Ecto neural progenitor cell (in vitro differentiated cells): ENCODE data around the gene WAC.
A peak's percentile ranks its signal among the peaks of the same experiment; 100 is the strongest.

Source experiments
- DNase-seq: peaks from one replicate; pipeline ENCODE4 v3.0.0-alpha.2; 2018; ENCODE audit warnings: low spot score

The WAC gene

GRCh38 chr10:28533571-28534304 is 820 bp downstream of the WAC start:
- peak; percentile 76 for DNase-seq

- no peak for DNase-seq
Observed at GRCh38 chr10:28535846-28536245, 2.9 kb downstream of the WAC start.

- no peak for DNase-seq
Observed at GRCh38 chr10:28538595-28538994, 5.7 kb downstream of the WAC start.

DNA sequence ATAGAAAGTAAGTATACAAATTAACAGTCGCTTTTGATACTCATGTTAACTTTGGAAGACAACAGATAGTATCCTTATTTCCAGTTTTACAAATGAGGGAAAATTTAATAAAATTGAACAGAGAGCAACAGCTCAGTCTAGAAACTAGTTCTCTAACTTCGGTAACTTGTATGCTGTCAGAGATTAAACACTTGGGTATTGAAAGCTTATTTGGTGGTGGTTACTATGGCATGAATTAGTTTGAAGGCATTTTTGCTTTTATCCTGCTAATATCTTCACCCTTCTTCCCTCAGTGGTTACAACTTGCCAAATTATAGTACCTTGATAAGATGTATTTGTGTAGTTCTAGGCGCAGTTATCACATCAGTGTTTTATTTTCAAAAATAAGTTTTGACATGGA is 7.2 kb downstream of the WAC start:
- no peak for DNase-seq

GRCh38 chr10:28541717-28542365 is 8.9 kb downstream of the WAC start:
- DNase-seq, result no peak

DNA sequence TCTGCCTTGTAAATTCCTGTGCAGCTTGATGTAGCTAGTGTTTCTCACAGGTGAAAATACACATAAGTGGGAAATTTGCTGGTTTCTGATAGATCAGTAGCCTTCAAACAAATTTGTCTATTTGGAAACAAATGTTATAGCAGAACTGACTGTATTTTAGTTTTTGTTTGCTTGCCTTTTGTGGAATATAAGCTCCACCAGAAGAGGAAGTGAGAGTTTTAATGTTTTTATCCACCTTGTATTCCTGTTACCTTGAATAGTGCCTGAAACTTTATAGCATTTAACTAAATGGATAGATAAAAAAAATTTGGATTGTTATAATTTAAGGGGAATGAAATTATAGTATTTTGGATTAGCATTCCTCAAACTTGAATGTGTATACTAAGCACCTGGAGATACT is 9.8 kb downstream of the WAC start:
- DNase-seq, result no peak

- no peak for DNase-seq
Observed at GRCh38 chr10:28544058-28544457, 11.1 kb downstream of the WAC start.

GRCh38 chr10:28545967-28546644 is 13.2 kb downstream of the WAC start:
- no peak for DNase-seq

DNA sequence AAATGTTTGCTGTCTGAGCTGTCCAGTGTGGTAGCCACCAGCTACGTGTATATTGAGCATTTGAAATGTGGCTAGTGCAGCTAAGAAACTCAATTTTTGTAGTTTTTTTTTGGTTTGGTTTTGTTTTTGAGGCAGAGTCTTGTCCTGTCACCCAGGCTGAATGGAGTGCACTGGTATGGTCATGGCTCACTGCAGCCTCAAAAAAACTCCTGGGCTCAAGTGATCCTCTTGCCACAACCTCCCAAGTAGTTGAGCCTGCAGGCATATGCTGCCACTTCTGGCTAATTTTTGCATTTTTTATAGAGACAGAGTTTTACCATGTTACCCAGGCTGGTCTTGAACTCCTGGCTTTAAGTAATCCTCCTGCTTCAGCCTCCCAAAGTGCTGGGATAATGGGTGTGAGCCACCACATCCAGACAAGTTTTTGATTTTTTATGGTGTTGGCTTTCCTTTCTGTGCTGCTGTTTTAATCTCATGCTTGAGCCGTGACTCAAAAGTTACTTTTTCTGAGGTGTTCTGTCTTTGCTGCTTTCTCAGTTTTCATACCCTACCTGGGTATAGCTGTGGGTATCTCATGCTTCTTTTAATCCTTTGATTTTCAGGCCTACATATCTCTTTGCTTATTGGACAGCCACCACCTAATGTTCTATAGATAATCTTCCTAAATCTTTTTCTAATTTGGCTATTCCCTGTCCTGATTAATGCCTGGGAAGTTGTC is 16.0 kb downstream of the WAC start:
- no peak for DNase-seq

DNA sequence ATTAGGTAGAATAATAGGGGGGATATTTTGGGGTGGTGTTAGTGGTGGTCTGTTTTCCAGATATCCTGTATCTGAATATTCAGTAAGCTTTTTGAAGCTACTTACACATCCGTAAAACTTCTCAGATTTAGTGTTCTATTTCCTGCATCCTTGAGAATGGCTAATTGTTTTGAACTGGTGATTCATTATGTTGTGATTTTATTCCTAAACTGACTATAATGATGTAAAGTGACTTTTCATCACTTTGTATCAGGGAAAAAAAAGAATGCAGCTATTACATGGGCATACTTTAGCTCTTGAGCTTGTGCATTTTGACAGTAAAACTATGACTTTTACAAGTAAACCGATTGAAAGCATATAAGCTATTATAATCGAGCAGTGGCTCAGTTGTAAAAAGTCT is 18.2 kb downstream of the WAC start:
- no peak for DNase-seq

DNA sequence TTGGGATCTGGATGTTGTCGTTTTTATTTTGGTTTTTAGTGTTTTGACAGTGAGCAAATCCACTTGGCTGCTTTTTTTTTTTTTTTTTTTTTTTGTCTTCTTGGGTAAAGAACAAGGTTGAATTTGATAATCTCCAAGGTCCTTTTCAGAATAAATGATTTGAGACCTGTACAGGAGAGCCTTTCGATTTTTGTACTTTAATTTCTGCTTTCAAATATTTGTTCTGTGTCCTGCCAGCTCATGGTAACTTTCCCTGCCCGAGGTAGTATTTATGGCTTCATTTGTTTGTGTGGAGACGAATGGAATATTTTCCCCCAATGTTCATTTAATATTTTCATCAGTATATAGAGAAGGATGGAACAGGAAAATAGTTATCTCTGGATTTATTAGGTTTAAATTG is 19.9 kb downstream of the WAC start:
- no peak for DNase-seq

DNA sequence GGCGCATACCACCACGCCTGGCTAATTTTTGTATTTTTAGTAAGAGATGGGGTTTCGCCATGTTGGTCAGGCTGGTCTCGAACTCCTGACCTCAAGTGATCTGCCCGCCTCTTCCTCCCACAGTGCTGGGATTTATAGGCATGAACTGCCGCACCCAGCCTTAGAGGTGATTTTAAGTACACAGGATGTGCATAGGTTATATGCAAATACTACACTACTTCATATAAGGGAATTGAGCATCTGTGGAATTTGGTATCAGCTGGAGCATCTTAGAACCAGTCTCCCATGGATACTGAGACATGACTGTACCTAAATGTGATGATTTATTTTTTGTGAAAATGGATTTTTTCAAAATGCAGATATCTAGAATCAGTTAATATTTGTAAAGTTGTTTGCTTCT is 21.1 kb downstream of the WAC start:
- DNase-seq, result no peak

DNA sequence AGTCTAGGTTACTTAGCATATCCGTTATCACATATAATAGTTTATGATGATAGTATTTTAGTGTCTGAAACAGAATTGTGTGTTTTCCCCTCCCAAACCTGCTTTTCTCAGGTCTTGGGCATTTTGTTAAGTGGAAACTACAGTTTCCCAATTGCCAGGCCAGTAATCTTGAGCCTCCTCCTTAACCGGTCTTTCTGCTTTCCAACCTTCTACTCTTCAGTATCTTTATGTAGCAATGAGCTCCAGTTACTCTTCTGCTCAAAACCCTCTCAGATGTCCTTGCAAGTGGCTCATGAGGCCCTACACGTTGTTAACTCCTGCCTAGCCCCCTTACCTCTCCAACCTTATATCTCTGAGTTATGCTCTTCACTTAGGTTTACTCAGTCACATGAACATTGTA is 22.0 kb downstream of the WAC start:
- DNase-seq, result no peak

- DNase-seq, result no peak
Observed at GRCh38 chr10:28555358-28555757, 22.4 kb downstream of the WAC start.

GRCh38 chr10:28556142-28556541 is 23.2 kb downstream of the WAC start:
- DNase-seq, result no peak

DNA sequence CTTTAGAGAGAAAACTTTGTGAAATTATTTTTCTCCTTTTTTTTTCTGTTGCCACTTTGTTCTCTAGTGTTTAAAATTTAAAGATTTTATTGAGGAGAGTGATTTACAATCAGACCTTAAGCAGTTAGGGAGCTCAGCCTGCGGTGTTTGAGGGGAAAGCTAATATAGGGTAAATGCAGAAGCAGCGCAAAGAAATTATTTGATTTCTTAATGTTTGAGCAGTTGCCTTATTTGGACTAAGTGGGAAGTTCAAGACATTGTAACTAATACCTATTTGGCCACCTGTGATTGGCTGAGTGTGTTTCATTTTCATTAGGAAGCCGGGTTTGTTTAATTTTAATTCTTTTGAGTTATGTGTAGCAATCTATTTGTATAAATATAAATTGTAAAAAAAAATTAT is 25.3 kb downstream of the WAC start:
- DNase-seq, result no peak

DNA sequence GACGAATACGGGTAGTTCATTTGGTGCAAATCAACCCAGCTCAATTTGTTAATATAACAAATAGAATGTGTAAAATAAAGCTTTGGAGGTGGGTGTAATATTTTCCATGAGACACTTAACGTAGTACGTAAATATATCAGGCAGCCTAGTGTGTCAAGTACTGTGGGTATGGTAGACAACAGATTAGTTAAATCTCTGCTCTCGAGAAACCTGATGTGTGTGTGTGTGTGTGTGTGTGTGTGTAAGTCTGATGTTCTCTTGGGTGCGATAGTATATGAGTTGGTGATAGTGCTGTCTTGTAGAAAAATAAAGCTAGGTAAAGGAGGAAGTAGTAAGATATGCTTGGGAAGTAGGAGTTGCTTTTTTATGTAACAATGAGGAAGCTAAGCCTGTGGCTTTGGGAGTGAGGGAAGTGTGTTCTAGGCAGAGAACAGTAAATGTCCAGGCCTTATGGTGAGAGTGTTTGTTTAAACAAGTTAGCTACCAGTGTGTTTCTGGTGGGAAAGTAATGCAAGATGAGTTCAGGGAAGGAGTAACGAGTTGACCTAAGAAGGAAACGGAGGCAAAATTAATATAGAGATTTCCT is 26.1 kb downstream of the WAC start:
- DNase-seq, result no peak

DNA sequence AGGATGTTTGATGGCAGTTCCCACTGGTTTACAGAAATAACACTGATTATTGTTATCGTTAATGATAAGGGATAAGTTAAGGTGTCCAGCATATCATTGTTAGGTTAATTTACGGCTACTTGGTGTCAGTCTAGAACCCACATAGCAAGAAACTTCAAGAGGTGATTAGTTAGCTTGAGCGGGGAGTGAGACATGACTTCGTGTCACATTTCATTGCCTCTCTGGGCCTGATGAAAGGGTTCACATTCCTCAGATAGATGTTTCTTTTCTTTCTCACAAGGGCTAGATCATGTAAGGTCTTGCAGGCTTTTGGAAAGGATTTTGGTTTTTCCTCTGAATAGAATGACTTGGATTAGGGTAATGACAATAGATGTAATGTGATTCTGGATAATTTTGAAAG is 26.7 kb downstream of the WAC start:
- no peak for DNase-seq

GRCh38 chr10:28560617-28561016 is 27.7 kb downstream of the WAC start:
- no peak for DNase-seq

DNA sequence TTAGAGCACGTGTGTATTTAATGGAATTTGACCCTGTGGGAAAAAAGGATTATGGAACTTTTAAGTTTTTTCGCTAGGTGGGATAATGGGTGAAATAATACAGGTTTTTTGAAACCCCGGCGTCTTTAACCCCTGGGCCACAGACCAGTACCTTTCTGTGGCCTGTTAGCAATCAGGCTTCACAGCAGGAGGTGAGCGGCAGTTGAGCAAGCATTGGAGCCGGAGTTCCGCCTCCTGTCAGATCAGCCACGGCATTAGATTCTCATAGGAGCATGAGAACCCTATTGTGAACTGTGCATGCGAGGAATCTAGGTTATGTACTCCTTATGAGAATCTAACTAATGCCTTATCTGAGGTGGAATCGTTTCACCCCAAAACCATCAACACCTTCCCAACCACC is 28.6 kb downstream of the WAC start:
- no peak for DNase-seq

- no peak for DNase-seq
Observed at GRCh38 chr10:28564905-28565304, 32.0 kb downstream of the WAC start.

DNA sequence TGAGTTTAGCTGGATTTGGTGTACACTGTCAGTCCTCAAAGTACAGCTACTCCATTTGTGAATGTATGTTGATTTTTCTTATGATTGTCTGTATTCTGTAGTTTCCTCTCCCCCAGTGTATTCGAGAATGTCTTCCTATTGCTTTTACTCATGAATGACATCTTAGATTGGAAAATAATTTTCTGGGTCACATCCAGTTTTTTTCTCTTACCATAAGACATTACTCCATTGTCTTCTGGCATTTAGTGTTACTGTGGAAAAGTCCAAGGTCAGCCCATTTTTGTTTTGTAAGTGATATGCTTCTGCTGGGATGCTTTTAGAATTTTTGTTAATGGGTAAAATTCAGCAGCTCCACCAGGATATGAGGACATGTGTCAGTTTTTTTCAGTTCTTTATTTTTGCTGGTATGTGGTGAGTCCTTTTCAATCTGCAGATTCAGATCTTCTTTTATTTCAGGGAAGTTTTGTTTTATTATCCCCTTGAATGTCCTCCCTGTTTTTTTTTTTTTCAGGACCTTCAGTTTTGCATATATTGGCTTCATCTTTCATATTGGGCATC is 33.6 kb downstream of the WAC start:
- DNase-seq, result no peak
